ENCODE results near the gene SEC11A.

GRCh38 chr15:84690342-84690741 is 25.6 kb downstream of the SEC11A start:
- no peak for TF ChIP-seq POLR2A (IDR thresholded peaks at IDR 0.05; ENCODE audit: low read depth, low read length)
- no peak for TF ChIP-seq PAX5 (IDR thresholded peaks at IDR 0.05; ENCODE audit: insufficient read depth, low read length, severe bottlenecking)
- no peak for TF ChIP-seq TAF1 (IDR thresholded peaks at IDR 0.05; ENCODE audit: low read depth, low read length)
- TF ChIP-seq POLR2AphosphoS5 (IDR thresholded peaks at IDR 0.05; ENCODE audit: low read depth, low read length), result no peak
- TF ChIP-seq POU2F2 (IDR thresholded peaks at IDR 0.05; ENCODE audit: low read depth, low read length), result no peak
- TF ChIP-seq SPI1 (IDR thresholded peaks at IDR 0.05; ENCODE audit: low read depth, low read length), result no peak

Measured in GM12891 (cell line).